Measurements from ENCODE around the gene STMN1.

- no peak for TF ChIP-seq POLR2A (IDR thresholded peaks at IDR 0.05; ENCODE audit: low read depth)
- no peak for TF ChIP-seq CTCF (IDR thresholded peaks at IDR 0.05)
- TF ChIP-seq EP300 (IDR thresholded peaks at IDR 0.05): no peak
- TF ChIP-seq POLR2AphosphoS5 (IDR thresholded peaks at IDR 0.05): no peak
These were observed 25.0 kb downstream of the STMN1 start for GRCh38 chr1:25881266-25881665.

Data from esophagus muscularis mucosa (tissue), 4 donors.